GM19099 (cell line): ENCODE results near the gene ZNF280C.

ENCODE experiments used
- POLR2A ChIP-seq: IDR thresholded peaks from 3 replicates; pipeline ENCODE4 v1.6.1; 2011; ENCODE audit warnings: low read depth; ENCODE audit not compliant: insufficient read length; ENCODE audit errors: extremely low read depth

The ZNF280C gene

DNA sequence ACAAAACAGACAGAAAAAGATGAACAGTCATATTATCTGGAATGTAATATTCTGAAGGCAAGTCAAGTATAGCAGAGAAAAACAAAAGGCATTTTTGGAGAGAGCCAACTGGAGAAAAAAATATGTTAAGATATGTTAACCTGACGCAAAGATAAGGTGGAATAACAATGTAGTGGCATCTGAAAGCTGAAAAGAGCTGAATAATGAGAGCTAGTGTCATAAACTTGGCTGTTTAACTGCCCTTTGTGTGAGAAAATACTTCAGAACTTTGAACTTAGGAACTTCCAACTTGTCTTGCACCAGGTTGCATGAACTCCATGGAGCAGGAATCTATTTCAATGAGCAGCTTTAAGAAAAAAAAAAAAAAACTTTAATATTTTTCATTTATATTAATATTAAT lies 64.1 kb downstream of the ZNF280C start:
- TF ChIP-seq POLR2A = no peak

DNA sequence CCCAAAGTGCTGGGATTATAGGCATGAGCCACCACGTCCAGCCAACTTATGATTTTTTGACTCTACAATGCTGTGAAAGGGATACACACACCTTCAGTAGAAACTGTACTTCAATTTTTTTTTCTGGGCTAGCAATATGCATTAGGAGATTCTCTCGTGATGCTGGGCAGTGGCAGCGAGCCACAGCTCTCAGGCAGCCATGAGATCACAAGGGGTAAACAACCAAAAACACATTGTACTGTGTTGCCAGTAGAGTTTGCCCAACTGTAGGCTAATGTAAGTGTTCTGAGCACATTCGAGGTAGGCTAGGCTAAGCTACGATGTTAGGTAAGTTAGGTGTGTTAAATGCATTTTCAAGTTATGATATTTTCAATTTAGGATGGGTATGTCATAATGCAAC lies 71.2 kb downstream of the ZNF280C start:
- TF ChIP-seq POLR2A = no peak

DNA sequence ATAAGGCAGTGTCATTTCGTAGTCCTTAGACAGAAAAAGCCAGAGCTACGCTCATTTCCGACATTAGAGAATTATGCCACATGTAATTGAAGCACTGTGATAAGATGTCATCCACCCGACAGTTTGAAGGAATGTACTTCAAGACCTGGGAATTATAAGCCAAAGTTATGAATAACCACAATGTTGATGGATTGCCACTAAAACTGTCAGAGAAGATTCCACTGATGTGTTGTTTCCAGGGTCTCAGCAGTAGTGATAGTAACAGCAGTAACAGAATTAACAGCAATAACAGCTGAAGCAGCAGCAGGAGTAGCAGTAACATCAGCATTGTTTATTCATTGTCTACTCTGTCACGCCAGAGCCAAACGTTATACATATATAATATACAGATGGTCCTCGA lies 72.2 kb downstream of the ZNF280C start:
- TF ChIP-seq POLR2A = no peak

DNA sequence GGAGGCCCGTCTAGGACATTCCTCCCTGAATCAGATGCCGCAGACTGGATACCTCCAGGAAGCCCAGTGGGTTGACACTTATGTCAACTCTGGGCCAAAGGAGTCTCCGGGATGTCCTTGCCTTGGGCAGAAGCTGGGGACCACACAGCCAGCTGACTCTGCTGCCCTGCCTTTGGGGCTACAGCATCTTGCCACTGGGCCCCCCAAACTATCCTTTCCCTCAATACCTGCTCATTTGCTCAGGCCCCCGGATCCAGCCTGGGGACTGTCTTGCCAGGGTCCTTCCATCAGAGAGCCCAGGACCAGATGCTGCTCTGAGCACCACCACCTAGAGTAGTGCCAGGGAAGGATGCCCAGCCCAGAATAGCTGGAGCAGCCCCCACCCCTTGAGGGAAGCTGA lies 77.9 kb downstream of the ZNF280C start:
- TF ChIP-seq POLR2A = no peak

DNA sequence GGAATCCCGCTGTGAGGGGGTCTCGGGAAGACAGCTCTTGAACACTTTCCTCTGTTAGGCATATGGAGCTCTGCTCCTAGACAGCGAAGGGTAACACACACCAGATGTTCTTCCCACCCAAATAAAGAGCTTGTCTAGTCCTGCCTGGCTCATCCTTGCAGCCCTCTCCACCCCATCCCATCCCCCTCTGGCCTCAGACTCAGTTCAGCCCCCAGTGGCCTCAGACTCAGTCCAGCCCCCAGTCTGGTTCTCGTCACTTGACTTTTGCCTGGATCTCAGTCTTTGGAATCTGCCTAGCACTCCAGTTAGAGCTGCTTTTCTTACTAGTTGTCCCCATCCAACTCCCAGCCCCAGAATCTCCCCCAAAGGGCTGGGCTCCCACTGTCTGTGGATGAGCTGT lies 82.0 kb downstream of the ZNF280C start:
- TF ChIP-seq POLR2A = no peak

DNA sequence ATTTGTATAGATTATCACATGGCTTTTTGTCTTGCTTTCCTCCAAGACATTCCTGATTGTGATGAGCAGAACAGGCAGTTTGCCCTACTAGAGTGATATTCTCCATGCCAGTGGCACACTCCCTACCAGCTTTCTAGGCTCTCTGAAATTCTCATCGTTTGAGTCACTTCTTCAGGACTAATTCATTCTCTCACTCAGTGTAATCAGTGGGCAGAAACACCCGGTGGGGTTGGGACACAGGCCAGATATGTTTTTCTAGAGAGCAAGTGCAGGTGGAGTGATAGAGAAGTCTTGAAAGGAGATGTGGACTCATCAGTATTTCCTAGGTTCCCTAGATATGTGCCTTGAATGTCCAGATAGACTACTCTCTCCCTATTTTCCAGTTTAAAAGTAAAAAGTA lies 83.8 kb downstream of the ZNF280C start:
- no peak for TF ChIP-seq POLR2A

DNA sequence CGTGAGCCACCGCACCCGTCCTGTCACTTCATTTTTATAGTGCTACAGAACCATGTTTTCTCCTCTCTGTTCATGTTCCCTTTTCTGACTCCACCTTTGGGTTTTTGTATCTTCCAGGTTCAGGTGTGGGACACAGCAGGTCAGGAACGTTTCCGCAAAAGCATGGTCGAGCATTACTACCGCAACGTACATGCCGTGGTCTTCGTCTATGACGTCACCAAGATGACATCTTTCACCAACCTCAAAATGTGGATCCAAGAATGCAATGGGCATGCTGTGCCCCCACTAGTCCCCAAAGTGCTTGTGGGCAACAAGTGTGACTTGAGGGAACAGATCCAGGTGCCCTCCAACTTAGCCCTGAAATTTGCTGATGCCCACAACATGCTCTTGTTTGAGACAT lies 84.5 kb downstream of the ZNF280C start:
- TF ChIP-seq POLR2A = no peak

DNA sequence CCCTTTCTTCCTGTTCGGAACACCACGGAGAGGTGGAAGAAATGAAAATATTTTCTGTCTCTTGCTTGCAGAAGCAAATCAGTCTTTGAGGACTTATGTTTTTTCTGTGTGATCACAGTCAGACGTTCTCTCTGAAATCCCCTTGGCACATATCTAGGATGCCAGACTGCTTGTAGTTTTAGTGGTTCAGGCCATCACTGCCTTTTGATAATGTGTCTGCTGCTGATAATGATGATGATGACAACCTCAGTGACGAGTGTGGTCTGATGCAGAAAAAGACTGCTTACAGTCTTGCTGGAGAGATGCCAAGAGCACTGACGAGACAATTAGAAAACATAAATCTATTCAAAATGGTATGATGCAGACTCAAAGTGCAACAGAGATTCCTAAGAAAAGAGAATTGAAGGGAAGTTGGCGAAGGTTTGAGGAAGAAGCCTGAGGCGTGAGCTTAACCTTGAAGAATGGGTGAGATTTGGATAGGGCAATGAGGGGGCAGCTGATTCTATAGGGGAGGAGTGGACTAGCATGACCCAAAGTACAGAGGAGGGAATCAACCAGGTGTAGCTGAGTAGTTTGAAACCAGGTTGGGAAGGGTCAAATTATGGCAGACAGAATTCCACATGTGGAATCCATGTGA lies 89.0 kb downstream of the ZNF280C start:
- no peak for TF ChIP-seq POLR2A

DNA sequence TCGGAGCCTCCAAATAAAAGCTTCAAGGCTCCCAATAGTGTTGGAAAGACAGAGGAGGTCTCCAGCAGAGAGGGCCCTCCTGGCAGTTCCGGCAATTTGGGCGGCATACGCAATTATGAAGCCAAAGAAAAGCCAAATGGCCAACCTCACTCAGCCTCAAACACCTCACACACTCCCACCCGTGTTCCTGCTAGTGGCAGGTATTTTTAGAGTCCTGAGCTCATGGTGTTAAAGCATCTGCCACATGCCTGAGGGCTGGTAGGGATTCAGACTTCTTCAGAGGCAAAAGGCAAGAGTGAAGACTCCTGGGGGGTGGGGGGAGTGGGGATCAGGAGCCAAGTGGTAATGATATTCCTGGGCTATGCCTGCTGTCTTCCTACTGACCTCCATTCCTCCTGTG lies 89.5 kb downstream of the ZNF280C start:
- no peak for TF ChIP-seq POLR2A

DNA sequence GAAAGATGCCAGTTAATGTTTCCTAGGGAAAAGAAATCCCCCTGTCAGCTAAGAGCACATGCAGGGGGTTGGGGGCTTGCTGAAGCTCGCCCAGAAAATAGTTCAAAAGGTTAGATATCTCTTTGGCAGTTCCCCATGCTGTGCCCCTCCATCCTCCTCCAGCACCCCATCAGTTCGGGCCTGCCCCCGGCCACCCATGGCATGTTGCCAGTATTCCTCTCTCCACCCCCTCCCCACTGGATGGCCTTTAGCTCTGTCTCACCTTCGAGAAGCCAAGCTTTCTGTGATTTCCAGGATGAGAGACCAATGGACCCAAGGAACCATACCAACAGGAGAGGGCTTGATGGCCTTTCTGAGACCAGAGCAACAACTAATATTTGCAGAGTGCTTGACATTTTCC lies 91.8 kb downstream of the ZNF280C start:
- TF ChIP-seq POLR2A = no peak

DNA sequence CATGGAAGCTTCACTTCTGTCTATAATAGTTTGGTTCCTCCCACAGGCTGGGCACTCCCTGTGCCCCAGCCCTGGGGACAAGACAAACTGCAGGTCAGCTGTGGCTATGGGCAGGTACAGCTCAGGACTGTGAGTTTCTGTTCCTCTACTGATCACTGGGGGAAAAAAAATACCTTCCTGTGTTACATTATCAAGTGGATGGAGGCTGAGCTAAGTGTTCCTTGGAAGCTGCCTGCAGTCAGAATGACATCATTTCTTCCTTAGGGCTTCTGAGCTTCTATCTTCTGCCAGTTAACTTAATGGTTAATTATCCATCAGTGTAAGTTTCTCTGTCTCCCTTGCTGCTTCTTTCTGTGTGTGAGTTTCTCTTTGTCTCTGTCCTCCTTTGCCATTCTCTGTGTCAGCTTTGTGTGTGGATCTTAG lies 92.3 kb downstream of the ZNF280C start:
- no peak for TF ChIP-seq POLR2A

DNA sequence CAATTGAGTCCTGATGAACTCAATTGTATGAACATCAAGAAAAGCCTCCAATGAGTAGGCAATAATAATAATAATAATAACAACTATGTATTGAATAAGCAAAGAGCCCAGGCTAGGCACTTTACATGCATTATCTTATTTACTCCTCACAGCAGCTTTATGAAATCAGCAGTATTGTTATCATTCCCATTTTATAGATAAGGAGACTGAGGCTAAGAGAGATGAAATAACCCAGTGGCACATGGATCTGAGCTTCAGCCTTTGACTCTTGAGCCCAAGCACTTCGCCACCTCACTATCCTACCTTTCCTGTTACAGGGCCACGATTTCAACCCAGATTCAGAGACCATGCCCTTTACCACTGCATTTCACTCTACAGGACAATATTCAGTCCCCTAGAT lies 93.8 kb downstream of the ZNF280C start:
- no peak for TF ChIP-seq POLR2A

DNA sequence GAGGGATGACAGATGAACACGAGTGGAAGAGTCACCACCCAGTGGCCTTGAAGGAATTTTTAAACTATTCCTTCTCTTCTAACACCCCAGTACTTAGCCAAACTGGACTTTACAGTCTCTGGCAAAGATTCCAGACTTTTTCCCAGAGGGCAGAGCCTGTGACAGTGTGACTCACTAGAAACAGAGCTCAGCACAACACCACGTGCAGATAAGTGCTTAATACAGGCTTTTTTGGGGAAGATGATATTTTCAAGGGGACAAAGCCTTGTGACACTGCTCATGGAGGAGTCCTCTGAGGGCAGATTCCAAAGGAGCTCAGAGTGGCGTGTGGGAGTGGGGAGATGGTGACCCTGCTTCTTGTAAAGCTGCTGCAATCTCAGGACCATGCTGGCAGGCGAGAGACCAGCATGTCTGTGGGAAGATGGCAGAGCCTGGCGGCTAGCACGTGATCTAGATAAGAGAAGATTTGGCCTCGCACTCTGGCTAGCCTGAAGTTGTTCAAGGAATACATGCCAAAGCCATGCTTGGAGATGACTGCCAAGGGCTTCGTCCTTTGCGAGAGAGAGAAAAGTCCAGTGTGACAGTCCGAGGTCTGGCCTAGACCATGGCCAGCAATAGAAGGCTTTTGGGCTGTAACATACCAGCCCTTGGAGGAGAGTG lies 94.5 kb downstream of the ZNF280C start:
- no peak for TF ChIP-seq POLR2A

DNA sequence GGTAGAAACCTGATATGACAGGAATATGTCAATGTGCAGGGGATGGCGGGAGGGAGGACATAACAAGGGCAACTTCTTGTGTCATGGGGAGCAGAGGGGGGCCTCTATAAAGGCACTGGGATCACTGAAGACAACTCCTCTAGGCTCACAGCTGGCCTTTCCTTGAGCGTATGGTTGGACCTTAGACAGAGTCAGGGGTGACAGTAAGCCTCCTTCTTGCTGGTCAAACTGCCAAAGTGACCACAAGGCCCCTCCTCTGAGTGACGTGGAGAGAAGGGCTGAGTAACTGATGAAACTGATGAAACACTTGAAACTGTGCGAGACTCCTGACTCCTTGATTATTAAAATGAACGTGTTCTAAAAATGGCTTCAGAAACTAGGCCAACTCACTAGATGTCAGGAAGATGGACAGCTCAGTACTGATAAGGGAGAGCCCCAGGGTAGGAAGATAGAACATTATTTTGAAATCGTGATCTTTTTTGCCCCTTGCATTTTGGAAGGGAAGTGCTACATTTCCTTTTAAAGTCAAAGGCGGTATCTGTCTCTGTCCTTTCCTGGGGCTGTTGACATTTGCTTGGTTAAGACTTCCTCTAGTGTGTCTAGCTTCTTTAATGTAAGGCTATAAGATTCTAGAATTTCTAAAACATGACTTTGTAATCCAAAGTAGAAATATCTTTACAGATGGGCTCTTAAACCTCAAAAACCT lies 95.4 kb downstream of the ZNF280C start:
- TF ChIP-seq POLR2A = peak; percentile 38

DNA sequence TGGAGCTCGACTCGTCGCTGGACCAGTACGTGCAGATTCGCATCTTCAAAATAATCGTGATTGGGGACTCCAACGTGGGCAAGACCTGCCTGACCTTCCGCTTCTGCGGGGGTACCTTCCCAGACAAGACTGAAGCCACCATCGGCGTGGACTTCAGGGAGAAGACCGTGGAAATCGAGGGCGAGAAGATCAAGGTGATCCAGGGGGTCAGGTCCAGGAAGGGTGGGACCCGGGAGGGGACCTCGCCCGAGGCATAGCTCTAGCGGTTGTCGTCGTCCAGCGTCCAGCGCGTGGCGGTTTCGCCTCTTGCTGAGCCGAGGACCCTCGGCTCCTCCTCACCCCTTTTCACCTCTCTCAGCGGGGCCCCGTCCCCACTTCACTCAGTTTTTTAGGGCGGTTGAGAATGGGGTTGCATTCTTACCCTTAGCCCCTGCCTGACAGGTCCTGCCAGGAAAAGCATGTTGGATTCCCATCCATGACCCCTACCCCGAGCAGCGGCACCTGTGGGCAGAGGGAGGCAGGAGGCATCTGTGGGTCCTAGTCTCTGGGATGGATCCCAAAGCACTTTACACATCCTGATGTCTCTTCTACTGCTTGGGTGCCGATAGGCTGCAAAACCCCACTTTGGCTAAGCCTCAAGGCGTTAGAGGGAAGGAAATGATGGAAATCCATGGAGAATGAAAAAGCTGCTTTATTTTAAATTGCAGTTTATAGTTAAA lies 96.4 kb downstream of the ZNF280C start:
- no peak for TF ChIP-seq POLR2A
